Mucosa of stomach (tissue), 1 donor: Measurements from ENCODE around the gene TTR.

Source experiments
- H3K27me3 ChIP-seq: one replicate; pipeline ENCODE4 v1.7.0; 2013; ENCODE audit warnings: mild to moderate bottlenecking, low read length; ENCODE audit not compliant: control insufficient read depth, insufficient read depth
- H3K36me3 ChIP-seq: one replicate; pipeline ENCODE4 v1.7.0; 2013; ENCODE audit warnings: low read length; ENCODE audit not compliant: control insufficient read depth, insufficient read depth
- H3K4me1 ChIP-seq: one replicate; pipeline ENCODE4 v1.7.0; 2013; ENCODE audit warnings: mild to moderate bottlenecking, low read length; ENCODE audit not compliant: control insufficient read depth, insufficient read depth
- H3K4me3 ChIP-seq: one replicate; pipeline ENCODE4 v1.7.0; 2013; ENCODE audit warnings: low read length
- H3K9ac ChIP-seq: one replicate; pipeline ENCODE4 v1.7.0; 2013; ENCODE audit warnings: mild to moderate bottlenecking, low read length, moderate library complexity
- H3K9me3 ChIP-seq: one replicate; pipeline ENCODE4 v1.7.0; 2013; ENCODE audit warnings: mild to moderate bottlenecking, low read length, moderate library complexity; ENCODE audit not compliant: control insufficient read depth
- donor health status: Pancreatic carcinoma.

Gene TTR

DNA sequence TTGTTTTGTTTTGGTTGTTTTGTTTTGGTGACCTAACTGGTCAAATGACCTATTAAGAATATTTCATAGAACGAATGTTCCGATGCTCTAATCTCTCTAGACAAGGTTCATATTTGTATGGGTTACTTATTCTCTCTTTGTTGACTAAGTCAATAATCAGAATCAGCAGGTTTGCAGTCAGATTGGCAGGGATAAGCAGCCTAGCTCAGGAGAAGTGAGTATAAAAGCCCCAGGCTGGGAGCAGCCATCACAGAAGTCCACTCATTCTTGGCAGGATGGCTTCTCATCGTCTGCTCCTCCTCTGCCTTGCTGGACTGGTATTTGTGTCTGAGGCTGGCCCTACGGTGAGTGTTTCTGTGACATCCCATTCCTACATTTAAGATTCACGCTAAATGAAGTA, at the start of gene TTR:
Gene TTR (plus strand): TSS at position 250 of the 400 bp plus-strand sequence. CDS start 26 bp downstream, at position 276.
- Histone ChIP-seq H3K4me3 (no peak within 1 kb of the TSS), H3K9ac (no peak within 1 kb of the TSS), H3K36me3 (no peaks in the 10 kb centered on the region)

DNA sequence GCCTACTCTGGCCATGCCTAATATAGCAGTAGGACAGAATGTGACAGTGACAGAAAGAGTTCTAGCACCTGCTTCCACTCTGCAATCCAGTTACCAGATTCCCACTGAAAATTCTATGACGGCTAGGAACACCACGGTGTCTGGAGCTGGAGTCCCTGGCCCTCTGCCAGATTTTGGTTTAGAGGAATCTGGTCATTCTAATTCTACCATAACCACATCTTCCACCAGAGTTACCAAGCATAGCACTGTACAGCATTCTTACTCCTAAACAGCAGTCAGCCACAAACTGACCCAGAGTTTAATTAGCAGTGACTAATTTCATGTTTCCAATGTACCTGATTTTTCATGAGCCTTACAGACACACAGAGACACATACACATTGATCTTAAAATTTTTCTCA, 45.2 kb upstream of the TTR start:
- Histone ChIP-seq H3K9me3 (no peaks in the 10 kb centered on the region), H3K36me3 (peaks cover 6% of the 10 kb centered on the region), H3K4me1 (no peaks in the 10 kb centered on the region), H3K27me3 (no peaks in the 10 kb centered on the region), H3K9ac (no peak overlapping the region), H3K4me3 (no peak overlapping the region)

More for the DNA sequence above, at the start of gene TTR:
- no peaks in the 10 kb centered on the region for H3K9me3 ChIP-seq
- no peaks in the 10 kb centered on the region for H3K27me3 ChIP-seq
- no peaks in the 10 kb centered on the region for H3K4me1 ChIP-seq

DNA sequence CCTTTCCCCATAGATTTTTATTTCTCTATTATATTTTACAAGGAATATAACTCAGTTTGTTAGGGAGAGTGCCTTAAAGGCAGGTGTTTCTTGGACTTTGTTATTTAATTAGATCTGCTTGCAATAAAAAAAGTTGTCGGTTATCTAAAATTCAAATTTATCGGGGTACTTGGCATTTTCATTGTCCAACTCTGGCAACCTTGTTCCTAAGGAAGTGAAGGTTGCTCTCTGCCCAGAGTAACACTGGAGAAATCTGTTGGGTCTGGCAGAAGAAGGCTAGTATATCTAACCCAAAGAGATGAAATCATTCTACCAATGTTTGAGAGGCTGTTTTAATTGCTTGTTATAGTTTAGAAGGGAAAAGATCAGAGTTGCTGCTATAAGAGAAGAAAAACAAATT, 42.8 kb upstream of the TTR start:
- no peaks in the 10 kb centered on the region for H3K9me3 ChIP-seq
- peaks cover 5% of the 10 kb centered on the region for H3K4me1 ChIP-seq
- no peaks in the 10 kb centered on the region for H3K27me3 ChIP-seq
- no peaks in the 10 kb centered on the region for H3K36me3 ChIP-seq
- H3K9ac ChIP-seq, result no peak overlapping the region
- H3K4me3 ChIP-seq, result no peak overlapping the region

DNA sequence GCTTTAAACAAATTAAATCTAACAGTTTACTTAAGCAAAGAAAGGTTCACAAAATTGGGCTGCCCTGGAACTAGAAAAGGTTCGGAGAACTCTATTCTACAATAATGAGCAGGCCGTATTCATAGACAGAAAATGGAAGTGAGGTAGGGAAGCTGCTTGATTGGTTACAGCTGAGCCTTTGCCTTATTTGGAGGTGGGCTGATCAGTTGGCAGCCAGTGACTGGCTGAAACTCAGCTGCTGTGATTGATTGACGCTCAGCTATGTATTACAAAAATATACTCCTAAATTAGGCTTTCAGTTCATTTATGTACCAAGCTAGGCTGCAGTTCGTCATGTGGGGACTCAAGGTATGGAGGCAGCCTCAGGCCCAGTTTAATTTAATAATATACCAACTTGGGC, 42.3 kb upstream of the TTR start:
- Histone ChIP-seq H3K4me1 (peaks cover 5% of the 10 kb centered on the region), H3K36me3 (no peaks in the 10 kb centered on the region), H3K4me3 (no peak overlapping the region), H3K9me3 (no peaks in the 10 kb centered on the region), H3K27me3 (no peaks in the 10 kb centered on the region), H3K9ac (no peak overlapping the region)

DNA sequence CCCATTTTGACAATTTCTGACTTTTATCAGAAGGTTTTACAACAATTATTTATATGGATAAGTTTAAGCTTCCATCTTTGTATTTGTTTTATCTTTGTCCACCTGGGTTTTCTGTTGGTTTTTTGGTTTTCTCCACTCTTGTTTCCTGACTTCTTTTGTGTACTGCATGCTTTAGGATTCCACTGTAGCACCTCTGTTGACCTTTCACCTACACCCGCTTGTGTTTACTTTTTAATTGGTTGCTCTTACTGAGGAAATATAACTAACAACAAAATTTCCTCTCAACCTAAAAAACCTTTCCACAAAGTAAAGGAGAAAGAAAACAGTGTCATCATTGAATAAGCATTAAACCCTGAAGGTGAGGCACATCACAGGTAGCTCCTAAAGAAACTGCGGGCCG, 39.8 kb upstream of the TTR start:
- H3K27me3 ChIP-seq, result no peaks in the 10 kb centered on the region
- no peak overlapping the region for H3K9ac ChIP-seq
- no peak overlapping the region for H3K4me3 ChIP-seq
- peaks cover 5% of the 10 kb centered on the region for H3K4me1 ChIP-seq
- no peaks in the 10 kb centered on the region for H3K36me3 ChIP-seq
- H3K9me3 ChIP-seq, result no peaks in the 10 kb centered on the region

DNA sequence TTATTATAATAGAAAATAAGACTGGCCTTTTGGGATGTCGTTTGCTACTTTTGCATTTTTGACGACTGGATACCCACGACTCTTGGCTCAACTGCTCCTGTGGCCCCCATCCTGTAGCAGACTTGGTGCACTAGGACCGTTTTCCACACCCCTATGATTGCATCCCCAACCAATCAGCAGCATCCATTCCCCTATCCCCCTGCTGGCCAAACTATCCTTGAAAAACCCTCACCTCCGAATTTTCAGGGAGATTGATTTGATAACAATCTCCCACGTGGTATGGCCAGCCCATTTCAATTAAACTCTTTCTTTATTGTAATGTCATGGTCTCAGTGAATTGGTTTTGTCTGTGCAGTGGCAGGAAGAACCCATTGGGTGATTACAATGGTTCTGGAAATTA, 37.9 kb upstream of the TTR start:
- Histone ChIP-seq H3K36me3 (no peaks in the 10 kb centered on the region), H3K4me1 (peaks cover 5% of the 10 kb centered on the region), H3K9me3 (no peaks in the 10 kb centered on the region), H3K27me3 (no peaks in the 10 kb centered on the region), H3K4me3 (no peak overlapping the region), H3K9ac (no peak overlapping the region)

DNA sequence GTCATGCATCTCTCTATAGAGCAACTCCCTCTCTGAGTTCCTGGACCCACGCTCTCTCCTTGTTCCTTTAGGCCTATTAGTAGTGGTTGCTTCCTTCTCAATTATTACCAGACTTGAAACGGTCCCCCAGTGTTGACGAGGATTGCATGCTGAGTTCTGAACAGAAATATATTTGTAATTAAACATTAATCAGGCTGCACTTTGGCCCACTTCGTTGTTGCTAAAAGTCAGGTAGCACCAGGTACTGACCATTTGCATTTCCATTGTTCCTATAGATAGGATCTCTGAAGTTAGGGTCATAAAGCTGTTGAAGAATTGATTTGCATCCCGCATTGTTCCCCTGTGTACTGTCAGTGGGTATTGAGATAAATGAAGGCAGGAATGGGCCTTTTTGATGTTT, 36.9 kb upstream of the TTR start:
- no peaks in the 10 kb centered on the region for H3K27me3 ChIP-seq

DNA sequence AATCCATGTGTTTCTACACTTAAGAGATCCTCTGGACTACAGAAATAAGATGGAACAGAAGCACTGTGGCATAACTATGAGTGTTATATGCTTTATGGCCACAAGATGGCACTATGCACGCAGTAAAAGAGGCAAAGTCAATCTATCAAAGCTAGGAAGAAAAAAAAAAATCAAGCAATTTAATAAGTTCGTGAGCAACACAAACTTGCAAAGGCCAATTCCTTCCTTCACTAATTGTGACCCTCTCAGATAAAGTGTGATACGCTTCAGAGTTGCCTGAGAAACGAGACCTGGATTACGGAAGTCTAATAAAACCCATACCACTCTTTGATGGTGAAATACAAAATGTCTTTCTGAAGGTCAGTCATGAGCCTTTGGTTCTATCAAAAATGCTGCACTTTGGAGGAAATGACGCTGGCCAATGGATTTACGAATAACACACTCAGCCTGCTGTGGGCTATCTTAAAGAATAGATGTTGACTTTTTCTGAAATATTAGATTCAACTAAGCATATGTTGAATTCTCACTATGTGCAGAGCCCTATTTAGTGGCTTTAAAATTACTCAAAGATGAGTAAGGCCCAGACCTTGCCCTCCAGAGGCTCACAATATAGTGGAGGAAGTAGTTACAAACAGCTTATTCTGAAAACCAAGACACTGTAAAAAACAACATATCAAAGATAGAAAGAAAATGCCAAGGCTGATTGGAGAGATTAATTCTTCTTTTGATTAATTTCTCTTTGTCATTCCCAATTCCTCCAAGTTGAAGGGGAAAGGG, 35.5 kb upstream of the TTR start:
- Histone ChIP-seq H3K9ac (no peak overlapping the region), H3K36me3 (no peaks in the 10 kb centered on the region), H3K9me3 (no peaks in the 10 kb centered on the region), H3K27me3 (no peaks in the 10 kb centered on the region), H3K4me1 (peaks cover 5% of the 10 kb centered on the region), H3K4me3 (no peak overlapping the region)

More for the DNA sequence above, 36.9 kb upstream of the TTR start:
- Histone ChIP-seq H3K4me3 (no peak overlapping the region), H3K4me1 (peaks cover 5% of the 10 kb centered on the region), H3K9me3 (no peaks in the 10 kb centered on the region), H3K9ac (no peak overlapping the region), H3K36me3 (no peaks in the 10 kb centered on the region)

DNA sequence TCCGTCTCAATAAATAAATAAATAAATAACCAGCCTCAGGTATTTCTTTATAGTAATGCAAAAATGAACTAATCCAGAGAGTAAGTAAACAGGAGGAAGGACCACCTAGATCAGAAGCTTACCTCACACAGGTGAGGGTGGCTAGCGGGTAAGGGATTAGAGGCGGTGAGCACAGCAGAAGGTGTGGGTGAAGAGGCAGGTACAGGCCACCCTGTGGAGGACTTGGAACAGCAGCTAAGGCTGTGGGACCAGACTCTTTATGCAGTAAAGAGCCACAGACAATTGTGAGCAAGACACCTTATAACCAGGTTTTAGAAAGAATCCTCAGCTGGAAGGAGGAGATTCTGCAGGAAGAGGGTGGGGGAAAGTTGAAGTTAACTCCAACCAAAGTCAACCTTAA, 34.2 kb upstream of the TTR start:
- Histone ChIP-seq H3K4me1 (no peaks in the 10 kb centered on the region), H3K9me3 (no peaks in the 10 kb centered on the region), H3K36me3 (no peaks in the 10 kb centered on the region), H3K9ac (no peak overlapping the region), H3K4me3 (no peak overlapping the region), H3K27me3 (no peaks in the 10 kb centered on the region)

DNA sequence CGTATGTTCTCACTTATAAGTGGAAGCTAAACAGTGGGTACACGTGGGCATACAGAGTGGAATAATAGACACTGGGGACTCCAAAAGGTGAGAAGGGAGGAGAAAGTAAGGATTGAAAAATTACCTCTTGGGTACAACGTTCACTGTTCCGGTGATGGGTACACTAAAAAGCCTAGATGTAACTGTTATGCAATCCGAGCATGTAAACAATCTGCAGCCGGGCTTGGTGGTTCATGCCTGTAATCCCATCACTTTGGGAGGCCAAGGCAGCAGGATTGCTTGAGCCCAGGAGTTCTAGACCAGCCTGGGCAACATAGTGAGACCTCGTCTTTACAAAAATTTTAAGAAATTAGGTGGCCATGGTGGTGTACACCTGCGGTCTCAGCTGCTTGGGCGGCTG, 33.1 kb upstream of the TTR start:
- H3K9me3 ChIP-seq, result no peaks in the 10 kb centered on the region
- no peaks in the 10 kb centered on the region for H3K27me3 ChIP-seq
- no peaks in the 10 kb centered on the region for H3K4me1 ChIP-seq
- H3K36me3 ChIP-seq, result no peaks in the 10 kb centered on the region
- no peak overlapping the region for H3K4me3 ChIP-seq
- H3K9ac ChIP-seq, result no peak overlapping the region

DNA sequence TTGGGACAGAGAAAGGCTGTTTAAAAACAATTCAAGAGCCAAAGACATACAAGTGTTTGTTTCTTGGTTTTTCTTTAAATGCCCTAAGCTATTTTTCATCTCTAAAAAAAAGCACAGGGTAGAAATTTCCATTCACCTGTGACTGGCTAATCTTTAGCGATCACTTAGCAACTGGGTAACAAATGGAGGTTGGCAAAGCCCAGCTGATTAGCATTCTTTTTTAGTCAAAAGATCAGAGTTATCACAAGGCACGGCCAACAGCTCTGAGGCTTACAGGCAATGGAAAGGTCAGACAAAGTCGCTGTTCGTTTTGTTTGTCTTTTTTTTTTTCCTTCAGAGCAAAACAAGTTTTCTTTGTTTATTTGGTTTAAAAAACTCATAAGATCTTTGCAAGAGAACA, 29.0 kb upstream of the TTR start:
- no peak overlapping the region for H3K9ac ChIP-seq
- no peaks in the 10 kb centered on the region for H3K27me3 ChIP-seq
- H3K36me3 ChIP-seq, result no peaks in the 10 kb centered on the region
- H3K4me3 ChIP-seq, result no peak overlapping the region
- peaks cover 7% of the 10 kb centered on the region for H3K4me1 ChIP-seq
- H3K9me3 ChIP-seq, result no peaks in the 10 kb centered on the region

DNA sequence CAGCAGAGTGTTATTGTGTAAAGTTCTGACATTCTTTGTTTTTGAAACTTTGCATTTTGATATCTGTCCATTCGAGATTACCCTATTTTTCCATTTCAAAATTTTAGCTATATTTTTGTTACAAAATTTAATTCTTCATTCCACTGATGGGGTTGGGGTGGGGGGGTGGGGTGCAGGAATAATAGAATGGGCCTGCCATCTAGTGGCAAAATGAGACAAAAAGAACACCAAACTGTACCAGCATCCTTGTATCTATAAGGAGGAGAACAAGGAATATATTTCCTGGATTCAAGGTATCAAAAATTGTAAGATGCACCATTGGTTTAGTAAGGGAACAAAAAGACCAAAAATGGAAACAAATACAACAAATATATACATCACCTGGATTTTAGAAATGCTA, 27.9 kb upstream of the TTR start:
- H3K4me1 ChIP-seq, result peaks cover 7% of the 10 kb centered on the region
- H3K9ac ChIP-seq, result no peak overlapping the region
- H3K4me3 ChIP-seq, result no peak overlapping the region
- H3K27me3 ChIP-seq, result no peaks in the 10 kb centered on the region
- no peaks in the 10 kb centered on the region for H3K9me3 ChIP-seq
- no peaks in the 10 kb centered on the region for H3K36me3 ChIP-seq

DNA sequence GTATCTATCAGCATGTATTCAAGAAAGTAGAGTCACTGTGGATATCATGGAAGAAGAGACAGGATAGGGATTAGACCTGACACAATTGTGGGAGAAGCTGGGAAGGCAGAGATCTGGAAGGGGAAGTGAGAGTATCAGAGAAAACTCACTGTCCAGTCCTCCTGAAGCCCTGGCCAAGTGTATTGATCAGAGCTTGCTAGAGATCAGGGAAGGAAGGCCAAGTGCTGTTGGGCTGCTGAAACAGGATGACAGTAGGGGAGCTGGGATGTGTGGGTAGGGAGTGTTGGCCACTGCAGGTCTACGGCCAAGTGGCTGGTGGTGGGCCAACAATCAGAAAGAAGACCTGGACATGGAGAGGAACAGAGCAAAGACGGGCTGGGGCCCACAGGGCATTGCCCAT, 26.3 kb upstream of the TTR start:
- H3K9ac ChIP-seq, result no peak overlapping the region
- H3K36me3 ChIP-seq, result no peaks in the 10 kb centered on the region
- H3K27me3 ChIP-seq, result no peaks in the 10 kb centered on the region
- H3K9me3 ChIP-seq, result no peaks in the 10 kb centered on the region
- H3K4me1 ChIP-seq, result peaks cover 7% of the 10 kb centered on the region
- H3K4me3 ChIP-seq, result no peak overlapping the region
